Subcutaneous abdominal adipose tissue (tissue), 5 donors: Measurements from ENCODE around the gene RUNDC1.

Source experiments
- H3K27ac ChIP-seq: one replicate; pipeline ENCODE4 v1.7.0; 2013; ENCODE audit warnings: low read depth, mild to moderate bottlenecking, inconsistent platforms, low read length, moderate library complexity
- H3K27me3 ChIP-seq, 5 donors: one replicate each; pipeline ENCODE4 v1.7.0; 2013; ENCODE audit warnings: low read length in 5 of 5, inconsistent platforms in 1 of 5; ENCODE audit not compliant: control insufficient read depth in 5 of 5, insufficient read depth in 4 of 5
- H3K36me3 ChIP-seq, 5 donors: one replicate each; pipeline ENCODE4 v1.7.0; 2013; ENCODE audit warnings: low read length in 5 of 5; ENCODE audit not compliant: control insufficient read depth in 5 of 5, insufficient read depth in 5 of 5
- H3K4me1 ChIP-seq, 5 donors: one replicate each; pipeline ENCODE4 v1.7.0; 2013; ENCODE audit warnings: low read length in 5 of 5, mild to moderate bottlenecking in 3 of 5, moderate library complexity in 1 of 5; ENCODE audit not compliant: control insufficient read depth in 5 of 5, insufficient read depth in 5 of 5
- H3K4me3 ChIP-seq, 5 donors: one replicate each; pipeline ENCODE4 v1.7.0; 2013; ENCODE audit warnings: low read length in 5 of 5, low read depth in 1 of 5
- H3K9ac ChIP-seq, 5 donors: one replicate each; pipeline ENCODE4 v1.7.0; 2013; ENCODE audit warnings: low read length in 5 of 5, mild to moderate bottlenecking in 4 of 5, moderate library complexity in 3 of 5
- H3K9me3 ChIP-seq, 5 donors: one replicate each; pipeline ENCODE4 v1.7.0; 2013; ENCODE audit warnings: low read length in 5 of 5; ENCODE audit not compliant: control insufficient read depth in 5 of 5
- donor health status: healthy.
- donor health status: healthy.
- donor health status: healthy.
- donor health status: healthy.
- donor health status: healthy.

The RUNDC1 gene

GRCh38 chr17:43006639-43007551 is 26.5 kb downstream of the RUNDC1 start, which contains the start of gene IFI35:
IFI35 (plus strand) TSS chr17:43006784; CDS start chr17:43006948, 164 bp downstream.
- H3K9me3 ChIP-seq, result no peaks in the 10 kb centered on the region
- H3K36me3 ChIP-seq, result peaks cover 3 to 20% (median 19%) of the 10 kb centered on the region in 5 donors
- peak within 1 kb of the TSS; percentile 98 for H3K27ac ChIP-seq
- H3K9ac ChIP-seq, result peak within 1 kb of the TSS; percentile 94 to 99 (median 98)
- H3K4me3 ChIP-seq, result peak within 1 kb of the TSS; percentile 94 to 98 (median 94)
- H3K27me3 ChIP-seq, result no peaks in the 10 kb centered on the region
- H3K4me1 ChIP-seq, result peaks cover 0 to 42% (median 18%) of the 10 kb centered on the region in 5 donors

GRCh38 chr17:43010667-43011308 is 30.4 kb downstream of the RUNDC1 start:
- no peaks in the 10 kb centered on the region for H3K27me3 ChIP-seq
- H3K9me3 ChIP-seq, result no peaks in the 10 kb centered on the region
- H3K9ac ChIP-seq, result peak overlapping the region in 1 of 5 donors; percentile 11
- H3K4me3 ChIP-seq, result peak overlapping the region in 3 of 5 donors; percentile 4 to 47 (median 23)
- H3K4me1 ChIP-seq, result peaks cover 16 to 74% (median 52%) of the 10 kb centered on the region in 5 donors
- H3K36me3 ChIP-seq, result peaks cover 0 to 33% (median 28%) of the 10 kb centered on the region in 5 donors
- H3K27ac ChIP-seq, result peak overlapping the region; percentile 59

- peaks cover 0 to 42% (median 37%) of the 10 kb centered on the region in 5 donors for H3K36me3 ChIP-seq
- no peak overlapping the region for H3K4me3 ChIP-seq
- H3K27me3 ChIP-seq, result no peaks in the 10 kb centered on the region
- H3K9ac ChIP-seq, result peak overlapping the region in 2 of 5 donors; percentile 30 to 37
- H3K27ac ChIP-seq, result peak overlapping the region; percentile 57
- H3K4me1 ChIP-seq, result peaks cover 23 to 75% (median 55%) of the 10 kb centered on the region in 5 donors
- no peaks in the 10 kb centered on the region for H3K9me3 ChIP-seq
Measured at GRCh38 chr17:43011728-43012472, 31.5 kb downstream of the RUNDC1 start.

GRCh38 chr17:43013296-43013695 is 32.9 kb downstream of the RUNDC1 start:
- Histone ChIP-seq H3K9ac (peak overlapping the region in 1 of 5 donors; percentile 16), H3K36me3 (peaks cover 0 to 51% (median 48%) of the 10 kb centered on the region in 5 donors), H3K9me3 (no peaks in the 10 kb centered on the region), H3K27ac (peak overlapping the region; percentile 57), H3K27me3 (no peaks in the 10 kb centered on the region), H3K4me1 (peaks cover 23 to 71% (median 52%) of the 10 kb centered on the region in 5 donors), H3K4me3 (no peak overlapping the region)

- peaks cover 0 to 59% (median 52%) of the 10 kb centered on the region in 5 donors for H3K36me3 ChIP-seq
- H3K9ac ChIP-seq, result peak overlapping the region in 1 of 5 donors; percentile 64
- H3K4me3 ChIP-seq, result no peak overlapping the region
- H3K27ac ChIP-seq, result peak overlapping the region; percentile 69
- no peaks in the 10 kb centered on the region for H3K27me3 ChIP-seq
- H3K4me1 ChIP-seq, result peaks cover 23 to 74% (median 60%) of the 10 kb centered on the region in 5 donors
- no peaks in the 10 kb centered on the region for H3K9me3 ChIP-seq
Measured at GRCh38 chr17:43014020-43014648, 33.8 kb downstream of the RUNDC1 start.

GRCh38 chr17:43014649-43015542 is 34.5 kb downstream of the RUNDC1 start:
- H3K9ac ChIP-seq, result peak overlapping the region in 2 of 5 donors; percentile 49 to 64
- peaks cover 26 to 81% (median 68%) of the 10 kb centered on the region in 5 donors for H3K4me1 ChIP-seq
- peak overlapping the region; percentile 69 for H3K27ac ChIP-seq
- no peaks in the 10 kb centered on the region for H3K9me3 ChIP-seq
- no peaks in the 10 kb centered on the region for H3K27me3 ChIP-seq
- H3K4me3 ChIP-seq, result no peak overlapping the region
- peaks cover 0 to 62% (median 52%) of the 10 kb centered on the region in 5 donors for H3K36me3 ChIP-seq

GRCh38 chr17:43015579-43015978 is 35.2 kb downstream of the RUNDC1 start:
- Histone ChIP-seq H3K36me3 (peaks cover 0 to 62% (median 52%) of the 10 kb centered on the region in 5 donors), H3K27me3 (no peaks in the 10 kb centered on the region), H3K4me3 (no peak overlapping the region), H3K4me1 (peaks cover 28 to 83% (median 75%) of the 10 kb centered on the region in 5 donors), H3K9ac (peak overlapping the region in 2 of 5 donors; percentile 49 to 64), H3K9me3 (no peaks in the 10 kb centered on the region), H3K27ac (peak overlapping the region; percentile 69)

- H3K4me3 ChIP-seq, result peak overlapping the region in 2 of 5 donors; percentile 6 to 28
- peaks cover 0 to 62% (median 52%) of the 10 kb centered on the region in 5 donors for H3K36me3 ChIP-seq
- H3K9me3 ChIP-seq, result no peaks in the 10 kb centered on the region
- peaks cover 28 to 84% (median 80%) of the 10 kb centered on the region in 5 donors for H3K4me1 ChIP-seq
- H3K27me3 ChIP-seq, result no peaks in the 10 kb centered on the region
- peak overlapping the region in 2 of 5 donors; percentile 6 to 64 for H3K9ac ChIP-seq
- peak overlapping the region; percentile 69 for H3K27ac ChIP-seq
Measured at GRCh38 chr17:43016216-43016615, 35.9 kb downstream of the RUNDC1 start.
